Bladder microvascular endothelial cell (primary cell): ENCODE data around the gene MYO15B. TPM values are rescaled to one million over a fixed set of nuclear protein-coding genes. Genes with fewer than 3 reads are reported as not detected.

ENCODE experiments used
- total RNA-seq: library from RNA; depleted of rRNA; stranded (reverse); fragments of >200 nt; gene quantifications from 2 replicates; pipeline ENCODE4 v1.2.3, GENCODE V29; 2014

MYO15B gene
- total RNA-seq = 6.0 and 36.5 TPM in 2 replicates

GRCh38 chr17:75587675-75588595 lies at the start of gene MYO15B:
Gene MYO15B, plus strand, starts transcription at chr17:75587800. Its CDS starts 258 bp downstream, at chr17:75588058.

GRCh38 chr17:75632863-75633485 lies 45.4 kb downstream of the MYO15B start, which contains the start of gene SMIM5:
Gene SMIM5, plus strand, starts transcription at chr17:75633434. Its CDS starts 6,768 bp downstream, at chr17:75640202.

DNA sequence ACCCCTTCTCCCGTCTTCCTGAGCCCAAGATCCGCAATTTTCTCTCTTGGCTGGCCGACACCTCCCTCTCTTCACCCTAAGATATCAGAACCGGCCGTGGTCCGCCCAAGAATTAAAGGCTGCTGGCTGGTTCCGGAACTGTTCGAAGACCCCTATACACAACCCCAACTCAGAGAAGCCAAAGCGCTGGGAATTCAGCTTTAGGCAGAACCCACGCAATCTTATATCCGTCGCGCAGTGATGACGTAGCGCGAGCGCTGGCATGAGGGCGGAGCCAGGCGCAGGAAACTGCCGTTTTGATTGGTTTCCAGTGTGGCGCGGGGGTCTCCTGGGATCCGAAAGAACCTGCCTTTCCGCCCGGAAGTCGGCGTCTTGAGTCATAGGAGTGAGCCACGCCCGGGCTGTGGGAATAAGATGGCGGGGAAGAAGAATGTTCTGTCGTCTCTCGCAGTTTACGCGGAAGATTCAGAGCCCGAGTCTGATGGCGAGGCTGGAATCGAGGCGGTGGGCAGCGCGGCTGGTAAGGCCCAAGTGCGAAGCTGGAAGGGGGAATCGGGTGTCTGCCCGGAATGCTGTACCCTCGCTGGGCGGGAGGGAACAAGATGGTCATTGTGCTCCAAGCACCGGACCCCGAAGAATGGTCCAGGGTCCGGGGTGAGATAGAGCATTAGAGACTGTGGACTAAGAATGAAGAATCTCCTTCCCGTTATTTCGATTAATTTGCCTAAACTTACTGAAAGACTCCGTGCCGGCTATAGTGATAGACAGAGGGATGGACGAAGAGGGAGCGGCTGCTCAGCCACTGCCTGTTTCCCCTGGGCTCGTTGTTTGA lies 79.6 kb downstream of the MYO15B start, which contains the start of the genes RECQL5 and SAP30BP:
Gene RECQL5, minus strand, starts transcription at position 196 of the 832 bp plus-strand sequence. CDS start 597 bp downstream, outside the sequence.
Gene SAP30BP, plus strand, starts transcription at position 380 of the 832 bp plus-strand sequence. Its CDS starts 35 bp downstream, at position 415.

Other genes with a start within 250 kb of the MYO15B start
- gene GRB2, start 182.1 kb upstream of the MYO15B start, total RNA-seq = 70.6 and 112 TPM in 2 replicates
- 15.1 and 42.0 TPM in 2 replicates for gene TMEM94, start 131.2 kb upstream of the MYO15B start, total RNA-seq
- gene CASKIN2, start 72.3 kb upstream of the MYO15B start, total RNA-seq = 11.2 and 25.2 TPM in 2 replicates
- gene TSEN54, start 71.3 kb upstream of the MYO15B start, total RNA-seq = 11.3 and 12.1 TPM in 2 replicates
- gene LLGL2, start 62.1 kb upstream of the MYO15B start, total RNA-seq = 4.2 and 21.5 TPM in 2 replicates
- gene SMIM5, start 45.6 kb downstream of the MYO15B start, total RNA-seq = not detected in 2 replicates
- 7.1 and 23.6 TPM in 2 replicates for gene RECQL5, start 79.4 kb downstream of the MYO15B start, total RNA-seq
- 63.3 and 68.3 TPM in 2 replicates for gene SAP30BP, start 79.5 kb downstream of the MYO15B start, total RNA-seq
- gene ITGB4, start 133.7 kb downstream of the MYO15B start, total RNA-seq = 8.6 and 22.9 TPM in 2 replicates
- 57.1 and 85.5 TPM in 2 replicates for gene GALK1, start 177.4 kb downstream of the MYO15B start, total RNA-seq
- 6.8 and 22.8 TPM in 2 replicates for gene UNK, start 197.0 kb downstream of the MYO15B start, total RNA-seq